ENCODE results near the gene OCRL. TPM values are rescaled to one million over a fixed set of nuclear protein-coding genes. Genes with fewer than 3 reads are reported as not detected.

The OCRL gene
- polyA plus RNA-seq, result 10 to 100 TPM in 3 of 4 donors, 1 to 10 TPM in 1; 8.4 to 20.3 (median 10.5) TPM
- long read RNA-seq, donor 1, full-length matches to known transcripts, result 2 of 2 reads
- long read RNA-seq, donor 1, partial matches to known transcripts, result 0 of 2 reads
- long read RNA-seq, donor 1, other reads (novel, unspliced or antisense), result 0 of 2 reads
- long read RNA-seq, donor 2, result 0 reads
- long read RNA-seq, donor 3, result 0 reads
- long read RNA-seq, donor 4, result 0 reads
- long read RNA-seq, donor 5, result 0 reads
- long read RNA-seq, donor 6, result 0 reads
- long read RNA-seq, donor 7, full-length matches to known transcripts, result 1 of 1 reads
- long read RNA-seq, donor 7, partial matches to known transcripts, result 0 of 1 reads
- long read RNA-seq, donor 7, other reads (novel, unspliced or antisense), result 0 of 1 reads
- long read RNA-seq, donor 8, result 0 reads
- long read RNA-seq, donor 9, result 0 reads
- long read RNA-seq, donor 10, full-length matches to known transcripts, result 2 of 2 reads
- long read RNA-seq, donor 10, partial matches to known transcripts, result 0 of 2 reads
- long read RNA-seq, donor 10, other reads (novel, unspliced or antisense), result 0 of 2 reads

GRCh38 chrX:129540068-129540653 is at the start of gene OCRL:
Gene OCRL, plus strand, starts transcription at chrX:129540259. Its CDS starts 181 bp downstream, at chrX:129540440.
- peaks cover 0 to 3% (median 0%) of the 10 kb centered on the region in 3 donors for H3K4me1 ChIP-seq (ENCODE audit: control insufficient read depth in 3 of 3, insufficient read depth in 2 of 3, low read depth in 1 of 3, low read length in 2 of 3)
- no peaks in the 10 kb centered on the region for H3K27me3 ChIP-seq (ENCODE audit: control insufficient read depth in 3 of 3, insufficient read depth in 3 of 3, low read length in 3 of 3)
- peak within 1 kb of the TSS; percentile 57 to 65 (median 62) for H3K4me3 ChIP-seq (ENCODE audit: low read depth in 1 of 3, low read length in 3 of 3)
- H3K36me3 ChIP-seq (ENCODE audit: control insufficient read depth in 3 of 3, insufficient read depth in 2 of 3, low read depth in 1 of 3, low read length in 3 of 3), result no peaks in the 10 kb centered on the region
- DNase-seq (peak; percentile 63 to 77), FAIRE-seq (no peak)
- no peaks in the 10 kb centered on the region for H3K9me3 ChIP-seq (ENCODE audit: control insufficient read depth in 2 of 2, insufficient read depth in 1 of 2, low read depth in 1 of 2, low read length in 1 of 2)
- H3K27ac ChIP-seq (ENCODE audit: low read depth in 1 of 3, low read length in 2 of 3), result peak within 1 kb of the TSS; percentile 43 to 78 (median 77)
- 1 to 30% (median 10%) methylated on average over 25 to 48 of the region's 60 CpGs for WGBS, 3 donors

DNA sequence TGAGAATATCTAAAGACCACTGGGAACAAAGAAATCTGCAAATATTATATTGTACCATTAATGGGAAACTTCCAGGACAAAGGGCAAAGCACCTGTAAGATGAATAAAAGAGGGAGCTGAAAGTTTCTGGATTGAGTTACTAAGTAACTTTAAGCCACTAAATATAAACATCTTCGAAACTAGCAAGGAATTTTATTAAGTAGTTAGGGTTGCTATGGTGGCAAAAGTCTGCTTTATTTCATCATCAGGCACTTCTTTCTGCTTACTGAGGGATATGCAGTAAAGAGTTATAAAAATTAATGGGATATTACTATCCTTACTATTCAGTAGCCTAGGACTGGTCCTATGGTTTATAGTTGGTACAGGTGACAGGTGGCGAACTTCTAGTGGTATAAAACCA is 49.7 kb upstream of the OCRL start:
- Histone ChIP-seq H3K36me3 (ENCODE audit: control insufficient read depth in 3 of 3, insufficient read depth in 2 of 3, low read depth in 1 of 3, low read length in 3 of 3) (peaks cover 0 to 10% (median 3%) of the 10 kb centered on the region in 3 donors), H3K27me3 (ENCODE audit: control insufficient read depth in 3 of 3, insufficient read depth in 3 of 3, low read length in 3 of 3) (no peaks in the 10 kb centered on the region), H3K9me3 (ENCODE audit: control insufficient read depth in 2 of 2, insufficient read depth in 1 of 2, low read depth in 1 of 2, low read length in 1 of 2) (no peaks in the 10 kb centered on the region), H3K4me3 (ENCODE audit: low read depth in 1 of 3, low read length in 3 of 3) (no peak overlapping the region), H3K27ac (ENCODE audit: low read depth in 1 of 3, low read length in 2 of 3) (no peak overlapping the region), H3K4me1 (ENCODE audit: control insufficient read depth in 3 of 3, insufficient read depth in 2 of 3, low read depth in 1 of 3, low read length in 2 of 3) (no peaks in the 10 kb centered on the region)
- FAIRE-seq (no peak), DNase-seq (peak in 1 of 2 donors; percentile 19)
- WGBS, 3 donors, result 56 to 73% (median 57%) methylated on average over 2 of the region's 2 CpGs

GRCh38 chrX:129493643-129494042 is 46.4 kb upstream of the OCRL start:
- H3K9me3 ChIP-seq (ENCODE audit: control insufficient read depth in 2 of 2, insufficient read depth in 1 of 2, low read depth in 1 of 2, low read length in 1 of 2), result no peaks in the 10 kb centered on the region
- H3K4me1 ChIP-seq (ENCODE audit: control insufficient read depth in 3 of 3, insufficient read depth in 2 of 3, low read depth in 1 of 3, low read length in 2 of 3), result no peaks in the 10 kb centered on the region
- WGBS, 3 donors, result 67 to 83% (median 78%) methylated on average over 4 of the region's 4 CpGs
- H3K4me3 ChIP-seq (ENCODE audit: low read depth in 1 of 3, low read length in 3 of 3), result no peak overlapping the region
- no peak for DNase-seq
- no peaks in the 10 kb centered on the region for H3K27me3 ChIP-seq (ENCODE audit: control insufficient read depth in 3 of 3, insufficient read depth in 3 of 3, low read length in 3 of 3)
- no peak for FAIRE-seq
- no peak overlapping the region for H3K27ac ChIP-seq (ENCODE audit: low read depth in 1 of 3, low read length in 2 of 3)
- H3K36me3 ChIP-seq (ENCODE audit: control insufficient read depth in 3 of 3, insufficient read depth in 2 of 3, low read depth in 1 of 3, low read length in 3 of 3), result peaks cover 0 to 12% (median 0%) of the 10 kb centered on the region in 3 donors

DNA sequence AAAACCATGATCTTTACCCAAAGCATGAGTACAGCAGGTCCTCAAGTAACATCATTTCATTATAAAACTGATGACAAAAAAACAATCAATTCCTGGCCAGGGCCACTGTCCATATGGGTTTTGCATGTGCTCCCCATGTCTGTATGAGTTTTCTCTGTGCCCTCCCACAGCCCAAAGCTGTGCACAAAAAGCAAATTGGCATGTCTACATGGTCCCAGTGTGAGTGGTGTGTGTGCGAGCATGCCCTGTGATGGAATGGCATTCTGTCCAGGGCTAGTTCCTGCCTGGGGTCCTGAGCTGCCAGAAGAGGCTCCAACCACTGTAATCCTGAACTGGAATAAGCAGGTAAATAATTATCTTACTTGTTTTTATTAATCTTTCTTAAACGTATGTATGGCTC is 45.2 kb upstream of the OCRL start:
- DNase-seq, result no peak
- Histone ChIP-seq H3K36me3 (ENCODE audit: control insufficient read depth in 3 of 3, insufficient read depth in 2 of 3, low read depth in 1 of 3, low read length in 3 of 3) (peaks cover 0 to 12% (median 0%) of the 10 kb centered on the region in 3 donors), H3K27ac (ENCODE audit: low read depth in 1 of 3, low read length in 2 of 3) (no peak overlapping the region), H3K9me3 (ENCODE audit: control insufficient read depth in 2 of 2, insufficient read depth in 1 of 2, low read depth in 1 of 2, low read length in 1 of 2) (no peaks in the 10 kb centered on the region), H3K4me3 (ENCODE audit: low read depth in 1 of 3, low read length in 3 of 3) (no peak overlapping the region), H3K4me1 (ENCODE audit: control insufficient read depth in 3 of 3, insufficient read depth in 2 of 3, low read depth in 1 of 3, low read length in 2 of 3) (no peaks in the 10 kb centered on the region), H3K27me3 (ENCODE audit: control insufficient read depth in 3 of 3, insufficient read depth in 3 of 3, low read length in 3 of 3) (no peaks in the 10 kb centered on the region)
- WGBS, 3 donors, result 70 to 84% (median 77%) methylated on average over 2 of the region's 2 CpGs
- FAIRE-seq, result no peak

DNA sequence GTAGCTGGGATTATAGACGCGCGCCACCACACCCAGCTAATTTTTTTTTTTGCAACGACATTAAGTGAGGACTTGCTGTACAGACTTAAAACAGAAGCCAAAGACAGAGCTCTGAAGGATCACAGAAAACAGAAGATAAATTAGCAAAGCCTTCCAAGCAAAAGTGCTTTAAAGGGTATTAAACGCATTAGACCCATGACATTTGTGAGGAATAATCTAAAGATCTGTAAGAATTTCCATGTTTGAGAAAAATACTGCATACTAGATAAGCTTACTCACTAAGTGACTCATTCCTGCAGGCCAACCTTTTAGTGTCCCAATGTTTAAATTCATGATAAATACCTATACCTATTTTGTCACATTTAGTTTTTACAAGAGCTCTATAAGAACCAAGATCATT is 44.2 kb upstream of the OCRL start:
- Histone ChIP-seq H3K36me3 (ENCODE audit: control insufficient read depth in 3 of 3, insufficient read depth in 2 of 3, low read depth in 1 of 3, low read length in 3 of 3) (peaks cover 0 to 12% (median 0%) of the 10 kb centered on the region in 3 donors), H3K4me1 (ENCODE audit: control insufficient read depth in 3 of 3, insufficient read depth in 2 of 3, low read depth in 1 of 3, low read length in 2 of 3) (no peaks in the 10 kb centered on the region), H3K27ac (ENCODE audit: low read depth in 1 of 3, low read length in 2 of 3) (no peak overlapping the region), H3K27me3 (ENCODE audit: control insufficient read depth in 3 of 3, insufficient read depth in 3 of 3, low read length in 3 of 3) (no peaks in the 10 kb centered on the region), H3K9me3 (ENCODE audit: control insufficient read depth in 2 of 2, insufficient read depth in 1 of 2, low read depth in 1 of 2, low read length in 1 of 2) (no peaks in the 10 kb centered on the region), H3K4me3 (ENCODE audit: low read depth in 1 of 3, low read length in 3 of 3) (no peak overlapping the region)
- WGBS, 3 donors, result 77 to 91% (median 91%) methylated on average over 5 of the region's 5 CpGs
- FAIRE-seq, result no peak
- no peak for DNase-seq

- FAIRE-seq (no peak), DNase-seq (no peak)
- H3K36me3 ChIP-seq (ENCODE audit: control insufficient read depth in 3 of 3, insufficient read depth in 2 of 3, low read depth in 1 of 3, low read length in 3 of 3), result peaks cover 0 to 14% (median 0%) of the 10 kb centered on the region in 3 donors
- H3K4me1 ChIP-seq (ENCODE audit: control insufficient read depth in 3 of 3, insufficient read depth in 2 of 3, low read depth in 1 of 3, low read length in 2 of 3), result no peaks in the 10 kb centered on the region
- no peaks in the 10 kb centered on the region for H3K27me3 ChIP-seq (ENCODE audit: control insufficient read depth in 3 of 3, insufficient read depth in 3 of 3, low read length in 3 of 3)
- no peaks in the 10 kb centered on the region for H3K9me3 ChIP-seq (ENCODE audit: control insufficient read depth in 2 of 2, insufficient read depth in 1 of 2, low read depth in 1 of 2, low read length in 1 of 2)
- 79 to 91% (median 89%) methylated on average over 6 of the region's 6 CpGs for WGBS, 3 donors
- no peak overlapping the region for H3K4me3 ChIP-seq (ENCODE audit: low read depth in 1 of 3, low read length in 3 of 3)
- H3K27ac ChIP-seq (ENCODE audit: low read depth in 1 of 3, low read length in 2 of 3), result no peak overlapping the region
Observed at GRCh38 chrX:129496625-129497024, 43.4 kb upstream of the OCRL start.

GRCh38 chrX:129497146-129497843 is 42.8 kb upstream of the OCRL start:
- no peaks in the 10 kb centered on the region for H3K9me3 ChIP-seq (ENCODE audit: control insufficient read depth in 2 of 2, insufficient read depth in 1 of 2, low read depth in 1 of 2, low read length in 1 of 2)
- peaks cover 0 to 16% (median 0%) of the 10 kb centered on the region in 3 donors for H3K36me3 ChIP-seq (ENCODE audit: control insufficient read depth in 3 of 3, insufficient read depth in 2 of 3, low read depth in 1 of 3, low read length in 3 of 3)
- WGBS, 3 donors, result 68 to 84% (median 81%) methylated on average over 3 of the region's 3 CpGs
- H3K27ac ChIP-seq (ENCODE audit: low read depth in 1 of 3, low read length in 2 of 3), result no peak overlapping the region
- H3K4me1 ChIP-seq (ENCODE audit: control insufficient read depth in 3 of 3, insufficient read depth in 2 of 3, low read depth in 1 of 3, low read length in 2 of 3), result no peaks in the 10 kb centered on the region
- FAIRE-seq (no peak), DNase-seq (no peak)
- H3K27me3 ChIP-seq (ENCODE audit: control insufficient read depth in 3 of 3, insufficient read depth in 3 of 3, low read length in 3 of 3), result no peaks in the 10 kb centered on the region
- no peak overlapping the region for H3K4me3 ChIP-seq (ENCODE audit: low read depth in 1 of 3, low read length in 3 of 3)

- H3K4me3 ChIP-seq (ENCODE audit: low read depth in 1 of 3, low read length in 3 of 3), result no peak overlapping the region
Observed at GRCh38 chrX:129510331-129510730, 29.7 kb upstream of the OCRL start.

More at GRCh38 chrX:129510331-129510730, 29.7 kb upstream of the OCRL start:
- peaks cover 0 to 9% (median 0%) of the 10 kb centered on the region in 3 donors for H3K36me3 ChIP-seq (ENCODE audit: control insufficient read depth in 3 of 3, insufficient read depth in 2 of 3, low read depth in 1 of 3, low read length in 3 of 3)
- no peaks in the 10 kb centered on the region for H3K27me3 ChIP-seq (ENCODE audit: control insufficient read depth in 3 of 3, insufficient read depth in 3 of 3, low read length in 3 of 3)
- FAIRE-seq, result no peak
- H3K9me3 ChIP-seq (ENCODE audit: control insufficient read depth in 2 of 2, insufficient read depth in 1 of 2, low read depth in 1 of 2, low read length in 1 of 2), result no peaks in the 10 kb centered on the region
- WGBS, 3 donors, result 58 to 86% (median 79%) methylated on average over 7 of the region's 7 CpGs
- no peak for DNase-seq
- H3K4me1 ChIP-seq (ENCODE audit: control insufficient read depth in 3 of 3, insufficient read depth in 2 of 3, low read depth in 1 of 3, low read length in 2 of 3), result no peaks in the 10 kb centered on the region
- H3K27ac ChIP-seq (ENCODE audit: low read depth in 1 of 3, low read length in 2 of 3), result no peak overlapping the region

Data from small intestine (tissue), 16 donors.